DND-41 (cell line): ENCODE data around the gene RIPOR1.

ENCODE experiments used
- CTCF ChIP-seq: IDR thresholded peaks from 2 replicates; pipeline ENCODE4 v1.5.1; 2012; ENCODE audit warnings: borderline replicate concordance, low read length, moderate library complexity, mild to moderate bottlenecking; ENCODE audit not compliant: poor library complexity, severe bottlenecking; ENCODE audit errors: extremely low read depth
- EZH2 ChIP-seq: IDR thresholded peaks from 3 replicates; pipeline ENCODE4 v1.6.1; 2012; ENCODE audit warnings: borderline replicate concordance, low read depth, mild to moderate bottlenecking, moderate library complexity, low read length, inconsistent platforms; ENCODE audit not compliant: severe bottlenecking

DNA sequence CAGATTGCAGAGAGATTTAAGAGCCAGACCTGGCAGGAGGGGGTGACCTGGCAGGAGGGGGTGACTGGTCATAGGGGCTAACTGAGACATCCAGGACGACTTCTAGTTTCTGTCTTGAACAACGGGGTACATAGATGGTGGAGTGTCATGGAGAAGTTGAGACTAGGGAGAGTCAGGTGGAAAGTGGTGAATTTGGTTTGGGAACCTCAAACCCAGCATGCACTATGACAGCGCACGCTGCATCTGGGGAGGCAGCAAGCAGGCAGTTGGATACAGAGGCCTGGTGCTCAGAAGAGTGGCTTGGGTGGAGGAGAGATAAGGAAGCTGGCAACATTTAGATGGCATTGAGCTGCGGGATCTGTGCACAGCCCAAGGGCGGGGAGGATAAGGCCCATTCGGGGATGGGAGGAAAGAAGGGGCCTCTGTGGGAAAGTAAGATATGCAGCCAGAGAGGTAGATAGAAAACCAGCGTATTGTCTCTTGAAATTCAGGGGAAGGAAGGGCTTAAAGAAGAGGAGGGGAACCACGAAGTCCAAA lies 4.5 kb downstream of the RIPOR1 start:
- no peak for TF ChIP-seq CTCF
- TF ChIP-seq EZH2: no peak
